GM12872 (cell line): Measurements from ENCODE around the gene THRB.

Source experiments
- TF ChIP-seq, protein P1 (sequence below): IDR thresholded peaks from 3 replicates; pipeline ENCODE4 v1.5.1; 2011; ENCODE audit warnings: low read depth, mild to moderate bottlenecking, low read length, moderate library complexity; ENCODE audit not compliant: insufficient read depth

THRB gene

DNA sequence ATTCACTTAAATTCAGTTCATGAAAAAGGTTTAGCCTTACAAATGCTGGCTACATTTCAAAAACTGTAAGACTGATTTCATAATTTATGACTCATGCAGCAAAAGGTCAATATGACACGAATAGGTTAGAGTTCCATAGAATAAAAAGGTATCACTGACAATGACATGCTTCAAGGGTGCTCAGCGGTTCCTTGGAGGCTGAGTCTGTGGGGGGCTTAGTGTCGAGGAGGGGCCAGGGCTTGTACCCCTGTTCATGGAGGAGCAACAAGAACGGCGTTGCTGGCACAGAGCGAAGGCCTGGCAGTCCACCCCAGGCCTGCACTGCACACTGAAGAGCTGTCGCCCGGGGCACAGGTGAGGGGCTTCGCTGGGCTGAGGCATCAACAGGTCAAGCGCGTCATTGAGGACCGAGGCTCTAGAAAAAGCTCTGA, 375.3 kb downstream of the THRB start:
- TF ChIP-seq, protein P1, sequence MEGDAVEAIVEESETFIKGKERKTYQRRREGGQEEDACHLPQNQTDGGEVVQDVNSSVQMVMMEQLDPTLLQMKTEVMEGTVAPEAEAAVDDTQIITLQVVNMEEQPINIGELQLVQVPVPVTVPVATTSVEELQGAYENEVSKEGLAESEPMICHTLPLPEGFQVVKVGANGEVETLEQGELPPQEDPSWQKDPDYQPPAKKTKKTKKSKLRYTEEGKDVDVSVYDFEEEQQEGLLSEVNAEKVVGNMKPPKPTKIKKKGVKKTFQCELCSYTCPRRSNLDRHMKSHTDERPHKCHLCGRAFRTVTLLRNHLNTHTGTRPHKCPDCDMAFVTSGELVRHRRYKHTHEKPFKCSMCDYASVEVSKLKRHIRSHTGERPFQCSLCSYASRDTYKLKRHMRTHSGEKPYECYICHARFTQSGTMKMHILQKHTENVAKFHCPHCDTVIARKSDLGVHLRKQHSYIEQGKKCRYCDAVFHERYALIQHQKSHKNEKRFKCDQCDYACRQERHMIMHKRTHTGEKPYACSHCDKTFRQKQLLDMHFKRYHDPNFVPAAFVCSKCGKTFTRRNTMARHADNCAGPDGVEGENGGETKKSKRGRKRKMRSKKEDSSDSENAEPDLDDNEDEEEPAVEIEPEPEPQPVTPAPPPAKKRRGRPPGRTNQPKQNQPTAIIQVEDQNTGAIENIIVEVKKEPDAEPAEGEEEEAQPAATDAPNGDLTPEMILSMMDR = no peak

DNA sequence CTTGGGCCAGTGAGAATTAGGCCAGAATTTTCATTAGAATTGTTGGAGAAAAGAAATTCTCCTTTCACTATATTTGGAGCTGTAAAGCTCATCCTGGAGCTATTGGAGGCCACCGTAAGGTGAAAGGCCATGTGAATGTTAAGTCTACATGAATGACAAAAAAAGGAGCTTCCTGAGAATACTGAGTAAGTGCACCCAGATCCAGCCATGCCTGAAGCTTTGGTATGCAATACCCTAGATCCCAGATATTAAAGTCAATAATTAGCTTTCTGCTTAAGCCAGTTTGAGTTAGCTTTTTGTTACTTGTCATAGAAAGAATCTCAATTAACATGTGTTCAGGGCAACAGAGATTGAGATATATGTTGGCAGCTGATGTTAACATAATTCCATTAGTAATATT, 377.1 kb downstream of the THRB start:
- TF ChIP-seq, protein P1 = no peak

DNA sequence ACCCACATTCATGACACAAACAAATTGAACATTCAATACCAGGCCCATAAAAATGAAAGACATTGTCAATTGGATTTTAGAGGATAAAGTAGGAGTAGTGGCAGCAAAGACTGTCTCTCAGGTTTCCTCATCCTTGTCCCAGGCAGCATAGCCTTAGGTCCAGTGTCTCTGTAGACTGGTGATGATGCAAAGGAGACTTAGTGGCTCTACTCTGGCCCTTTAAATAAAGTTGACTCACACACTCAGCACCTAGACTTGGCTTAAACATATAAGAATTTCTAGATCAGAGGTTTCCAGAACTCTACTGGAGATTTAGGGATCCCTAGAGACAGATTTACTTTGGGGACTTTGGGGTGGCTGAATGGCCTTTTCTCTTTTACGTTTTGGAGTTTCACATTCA, 382.9 kb downstream of the THRB start:
- TF ChIP-seq, protein P1 = no peak

DNA sequence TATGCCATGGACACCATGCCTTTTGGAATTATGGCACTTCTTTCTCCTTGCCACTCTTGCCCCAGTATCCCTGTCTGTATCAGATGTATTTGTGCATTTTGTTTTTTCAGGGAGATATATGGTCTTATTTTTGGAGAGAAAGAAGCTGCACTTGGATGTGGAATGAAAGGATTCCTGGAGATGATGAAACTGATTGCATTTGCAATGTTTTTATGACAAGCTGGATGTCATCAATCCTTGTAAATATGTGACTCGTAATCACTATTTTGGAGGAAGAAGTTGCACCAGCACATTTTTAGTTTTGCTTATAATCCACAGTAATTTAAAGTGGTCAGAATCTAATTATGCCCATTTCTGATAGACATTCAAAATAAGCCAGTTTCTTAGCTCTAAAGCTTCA, 384.6 kb downstream of the THRB start:
- TF ChIP-seq, protein P1 = no peak

DNA sequence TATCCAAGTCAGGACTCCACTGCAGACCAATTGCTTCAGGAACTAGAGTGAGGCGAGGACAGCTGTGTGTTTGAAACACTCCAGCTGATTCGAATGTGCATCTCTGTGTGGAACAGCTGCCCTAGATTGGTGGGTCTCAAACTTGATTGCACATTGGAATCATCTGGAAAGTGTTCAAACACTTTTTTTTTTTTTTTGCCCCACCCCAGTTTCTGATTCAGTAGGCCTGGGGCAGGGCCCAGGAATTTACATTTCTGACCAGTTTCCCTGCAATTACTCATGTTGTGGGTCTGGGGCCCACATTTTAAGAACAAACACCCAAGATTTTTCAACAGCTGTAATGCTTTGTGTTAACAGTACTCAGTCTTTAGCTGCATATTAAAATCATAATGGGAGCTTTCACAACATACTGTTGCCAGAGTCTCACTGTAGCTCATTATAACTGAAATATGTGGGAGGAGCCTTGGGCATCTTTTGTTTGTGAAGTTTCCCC, 392.9 kb downstream of the THRB start:
- TF ChIP-seq, protein P1 = no peak

DNA sequence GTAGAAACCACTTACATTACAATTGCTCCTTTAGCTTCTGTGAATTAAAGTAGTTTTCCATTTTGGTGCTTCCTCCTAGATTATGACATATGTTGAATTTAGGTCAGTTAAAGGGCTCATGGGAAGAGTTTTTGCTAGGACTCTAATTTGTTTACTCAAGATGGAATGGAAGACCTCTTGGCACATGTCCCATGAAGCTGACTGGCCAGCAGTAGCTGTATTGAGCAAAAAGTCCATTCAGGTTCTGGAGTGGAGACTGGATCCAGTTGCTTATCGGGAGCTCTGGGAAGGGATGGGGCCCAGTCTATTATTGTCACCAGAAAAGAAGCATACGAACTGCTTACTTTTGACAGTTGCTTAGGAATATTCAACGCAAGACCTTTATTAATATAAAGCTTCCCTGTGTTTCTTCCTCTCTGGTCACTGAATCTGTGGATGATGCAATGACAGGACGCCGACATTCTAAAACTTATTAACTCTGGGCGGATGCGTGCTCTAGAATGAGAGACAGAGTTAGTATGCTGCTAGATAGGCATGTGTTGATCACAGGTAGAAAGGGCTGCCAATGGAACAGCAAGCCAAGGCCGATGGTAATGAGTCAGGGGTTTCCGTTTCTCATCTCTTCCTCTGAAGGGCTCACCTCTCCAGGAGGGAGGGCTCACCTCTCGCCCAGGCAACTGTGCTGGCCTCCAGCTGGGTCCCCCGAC, 393.8 kb downstream of the THRB start:
- TF ChIP-seq, protein P1 = no peak

DNA sequence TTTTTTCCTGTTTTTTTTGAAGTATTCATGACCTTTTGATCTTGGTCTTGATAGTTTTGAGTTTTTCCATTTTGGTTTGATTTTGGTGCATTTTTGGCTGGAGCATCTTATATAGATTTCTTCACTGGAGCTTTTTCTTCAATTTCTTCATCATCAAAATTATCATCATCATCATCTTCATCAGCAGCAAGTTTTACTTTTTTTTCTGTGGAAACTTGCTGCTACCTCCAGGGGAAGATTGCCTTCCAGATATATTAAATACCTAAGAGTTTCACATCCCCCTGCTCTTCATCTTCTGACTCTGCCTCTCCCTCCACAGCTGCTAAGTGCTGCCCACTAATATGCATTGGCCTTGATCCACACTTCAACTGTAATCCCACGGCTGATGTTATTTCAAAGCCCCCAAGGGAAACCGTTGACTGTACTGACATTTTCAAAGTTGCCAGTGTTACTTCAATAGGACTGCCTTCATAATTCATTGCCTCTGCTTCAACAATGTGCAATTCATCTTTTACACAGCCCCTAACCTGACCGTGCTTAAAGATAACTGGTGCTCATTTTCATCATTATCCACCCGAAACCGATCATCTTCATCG, 397.9 kb downstream of the THRB start:
- TF ChIP-seq, protein P1 = no peak
